ENCODE data around the gene TEX13D.

TEX13D gene

GRCh38 chrX:124348182-124348581, 15.7 kb downstream of the TEX13D start:
- no peak for DNase-seq

GRCh38 chrX:124348885-124349453, 16.5 kb downstream of the TEX13D start:
- DNase-seq: no peak

DNA sequence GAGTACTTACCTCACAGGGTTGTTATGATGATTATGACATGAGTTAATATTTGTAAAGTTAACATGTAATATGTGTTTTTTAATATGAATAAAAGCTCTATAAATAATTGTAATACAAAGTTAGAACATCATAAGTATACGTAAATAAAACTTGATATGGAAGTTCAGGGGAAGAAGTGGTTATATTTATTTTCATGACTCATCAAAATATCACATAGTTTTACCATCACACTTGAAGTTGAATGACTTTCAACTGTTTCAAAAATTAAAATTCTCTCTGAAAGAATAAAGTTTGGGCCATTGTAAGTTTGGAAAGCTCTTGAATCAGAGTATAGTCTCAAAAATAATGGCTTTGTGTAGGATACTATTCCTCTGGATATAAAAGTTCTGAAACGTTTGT, 22.2 kb downstream of the TEX13D start:
- no peak for DNase-seq

DNA sequence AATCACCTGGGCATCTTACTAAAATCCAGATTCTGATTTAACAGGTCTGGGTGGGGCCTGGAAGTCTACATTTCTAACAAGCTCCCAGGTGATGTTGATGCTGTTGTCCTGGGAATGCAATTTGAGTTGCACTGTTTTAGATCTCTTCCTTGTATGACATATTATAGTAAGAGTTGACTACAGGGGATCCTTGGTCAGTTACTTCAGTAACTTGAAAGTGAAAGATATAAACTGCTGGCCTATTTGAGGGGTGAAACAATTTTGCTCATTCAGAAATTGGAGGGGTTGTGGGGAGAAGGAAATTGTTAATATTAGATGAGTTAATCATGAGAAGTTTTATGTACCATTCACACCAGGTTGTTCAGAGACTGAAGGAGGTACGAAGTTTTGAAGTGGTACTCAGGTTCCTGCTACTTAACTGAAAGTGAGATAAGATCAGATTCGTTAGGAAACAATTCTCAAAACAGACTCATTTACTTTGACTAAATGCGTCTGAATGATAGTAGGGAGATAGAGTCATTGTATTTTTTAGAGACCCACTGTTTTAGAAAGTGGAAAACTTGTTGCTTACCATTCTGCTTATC, 26.4 kb downstream of the TEX13D start:
- DNase-seq: no peak

DNA sequence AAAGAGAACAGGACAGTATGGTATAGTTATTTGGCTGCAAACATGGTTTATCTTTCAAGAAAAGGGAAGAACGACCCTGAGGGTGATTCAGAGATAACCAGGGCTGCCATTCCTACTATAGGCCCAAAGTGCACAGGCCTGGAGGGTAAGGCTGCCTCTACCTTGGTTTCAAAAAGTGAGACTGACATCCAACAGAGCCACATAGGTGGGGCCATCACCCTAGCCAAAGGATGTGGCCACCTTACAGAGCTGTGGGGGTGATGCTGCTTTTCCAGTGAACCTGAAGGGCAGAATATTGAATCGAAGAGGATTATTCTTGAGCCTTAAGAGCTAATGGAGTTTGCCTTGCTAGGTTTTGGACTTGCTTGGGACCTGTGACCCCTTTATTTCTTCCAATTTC, 29.6 kb downstream of the TEX13D start:
- DNase-seq: no peak

DNA sequence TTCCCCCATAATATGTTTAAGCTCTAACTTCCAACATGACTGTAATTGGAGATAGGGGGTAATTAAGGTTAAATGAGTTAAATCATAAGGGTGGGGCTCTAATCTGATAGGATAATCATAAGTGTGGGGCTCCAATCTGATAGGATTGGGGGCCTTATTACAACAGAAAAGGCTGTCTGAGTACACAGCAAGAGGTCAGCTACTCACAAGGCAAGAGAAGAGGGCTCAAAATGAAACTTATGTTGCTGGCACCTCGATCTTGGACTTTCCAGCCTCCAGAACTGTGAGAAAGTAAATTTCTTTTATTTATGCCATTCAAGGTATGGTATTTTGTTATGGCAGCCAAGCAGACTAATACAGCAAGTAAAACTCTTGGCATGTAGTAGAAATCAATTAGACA, 30.3 kb downstream of the TEX13D start:
- no peak for DNase-seq

GRCh38 chrX:124369722-124370121, 37.3 kb downstream of the TEX13D start:
- no peak for DNase-seq

DNA sequence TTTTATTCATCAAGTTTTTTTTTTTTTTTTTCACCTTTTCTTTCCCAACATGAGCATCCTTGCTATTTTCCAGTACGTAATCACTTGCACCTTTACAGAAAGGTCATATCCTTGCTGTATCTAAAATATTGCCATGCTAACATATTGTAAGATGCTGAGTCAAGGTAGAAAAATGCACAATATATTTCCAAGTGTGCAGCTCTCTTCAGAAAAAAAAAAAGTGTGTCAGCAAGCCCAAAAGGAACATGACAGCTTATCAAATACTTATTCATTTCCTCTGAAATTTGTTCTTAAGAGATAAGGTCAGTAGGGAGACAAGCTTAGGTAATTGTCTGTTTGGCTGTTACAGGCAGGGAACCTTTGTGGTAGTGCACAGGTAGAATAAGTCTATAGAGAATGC, 40.9 kb downstream of the TEX13D start:
- DNase-seq: no peak

- DNase-seq: no peak
Measured at GRCh38 chrX:124378643-124379042, 46.2 kb downstream of the TEX13D start.

DNA sequence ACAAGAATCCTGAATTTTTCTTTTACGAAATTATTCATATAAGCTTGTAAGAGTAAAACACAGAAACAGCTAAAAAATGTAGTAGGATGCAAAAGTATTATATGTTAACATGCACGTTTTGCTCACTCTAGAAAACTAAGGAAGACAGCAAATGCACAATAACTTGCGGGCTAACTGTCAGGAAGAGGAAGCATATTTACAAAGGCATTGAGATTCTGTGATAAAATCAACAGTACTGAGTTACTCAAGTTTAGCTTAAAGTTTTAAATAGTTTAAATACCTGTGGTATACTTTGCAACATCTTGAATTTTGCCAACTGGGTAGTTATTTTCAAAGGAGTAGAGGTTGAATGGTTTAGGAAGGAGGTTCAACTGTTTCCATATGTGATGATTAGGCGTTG, 50.9 kb downstream of the TEX13D start:
- no peak for DNase-seq

DNA sequence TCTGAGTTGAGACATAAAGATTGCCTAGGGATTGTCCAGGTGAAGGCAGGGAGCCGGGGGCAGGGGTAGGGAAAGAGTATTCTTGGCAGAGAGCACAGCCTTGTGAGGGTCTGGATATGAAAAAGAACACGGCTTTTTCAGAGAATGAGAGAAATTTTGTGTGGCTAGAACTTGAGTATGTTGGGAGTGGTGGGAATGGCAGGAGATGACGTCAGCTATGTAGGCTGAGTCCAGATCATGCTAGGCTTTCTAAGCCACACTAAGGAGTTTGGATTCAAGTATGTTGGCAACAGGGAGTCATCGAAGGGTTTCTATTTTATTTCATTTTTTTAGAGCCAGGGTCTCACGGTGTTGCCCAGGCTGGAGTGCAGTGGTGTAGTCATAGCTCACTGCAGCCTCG, 53.9 kb downstream of the TEX13D start:
- no peak for DNase-seq
